C4-2B (cell line): ENCODE data around the gene DVL1.

Experiments used
- ZFX ChIP-seq: fragments of 450-650 bp; IDR thresholded peaks from 2 replicates; pipeline ENCODE4 v1.6.1; 2017
- TF ChIP-seq, protein P1 (sequence below): fragments of 450-650 bp; conservative IDR thresholded peaks from 2 replicates; pipeline ENCODE4 v1.5.1; 2017; ENCODE audit warnings: mild to moderate bottlenecking

GRCh38 chr1:1347026-1347595 lies 2.1 kb downstream of the DVL1 start:
- TF ChIP-seq, protein P1, sequence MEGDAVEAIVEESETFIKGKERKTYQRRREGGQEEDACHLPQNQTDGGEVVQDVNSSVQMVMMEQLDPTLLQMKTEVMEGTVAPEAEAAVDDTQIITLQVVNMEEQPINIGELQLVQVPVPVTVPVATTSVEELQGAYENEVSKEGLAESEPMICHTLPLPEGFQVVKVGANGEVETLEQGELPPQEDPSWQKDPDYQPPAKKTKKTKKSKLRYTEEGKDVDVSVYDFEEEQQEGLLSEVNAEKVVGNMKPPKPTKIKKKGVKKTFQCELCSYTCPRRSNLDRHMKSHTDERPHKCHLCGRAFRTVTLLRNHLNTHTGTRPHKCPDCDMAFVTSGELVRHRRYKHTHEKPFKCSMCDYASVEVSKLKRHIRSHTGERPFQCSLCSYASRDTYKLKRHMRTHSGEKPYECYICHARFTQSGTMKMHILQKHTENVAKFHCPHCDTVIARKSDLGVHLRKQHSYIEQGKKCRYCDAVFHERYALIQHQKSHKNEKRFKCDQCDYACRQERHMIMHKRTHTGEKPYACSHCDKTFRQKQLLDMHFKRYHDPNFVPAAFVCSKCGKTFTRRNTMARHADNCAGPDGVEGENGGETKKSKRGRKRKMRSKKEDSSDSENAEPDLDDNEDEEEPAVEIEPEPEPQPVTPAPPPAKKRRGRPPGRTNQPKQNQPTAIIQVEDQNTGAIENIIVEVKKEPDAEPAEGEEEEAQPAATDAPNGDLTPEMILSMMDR: no peak
- TF ChIP-seq ZFX: no peak
